GM19324 (cell line): ENCODE data around the gene MTAP.

ENCODE experiments used
- ATAC-seq: cut with Tn5 transposase; IDR thresholded peaks from one replicate; pipeline ENCODE4 v1.9.1; 2021; ENCODE audit warnings: mild to moderate bottlenecking, moderate library complexity; ENCODE audit not compliant: unreplicated experiment, low FRiP score

MTAP gene

GRCh38 chr9:21802418-21803000 is at the start of gene MTAP:
MTAP (plus strand) TSS chr9:21802636; CDS start chr9:21802749, 113 bp downstream.
- ATAC-seq = peak; percentile 95

- no peak for ATAC-seq
Observed at GRCh38 chr9:21753523-21753922, 48.9 kb upstream of the MTAP start.

- no peak for ATAC-seq
Observed at GRCh38 chr9:21754741-21755140, 47.7 kb upstream of the MTAP start.

DNA sequence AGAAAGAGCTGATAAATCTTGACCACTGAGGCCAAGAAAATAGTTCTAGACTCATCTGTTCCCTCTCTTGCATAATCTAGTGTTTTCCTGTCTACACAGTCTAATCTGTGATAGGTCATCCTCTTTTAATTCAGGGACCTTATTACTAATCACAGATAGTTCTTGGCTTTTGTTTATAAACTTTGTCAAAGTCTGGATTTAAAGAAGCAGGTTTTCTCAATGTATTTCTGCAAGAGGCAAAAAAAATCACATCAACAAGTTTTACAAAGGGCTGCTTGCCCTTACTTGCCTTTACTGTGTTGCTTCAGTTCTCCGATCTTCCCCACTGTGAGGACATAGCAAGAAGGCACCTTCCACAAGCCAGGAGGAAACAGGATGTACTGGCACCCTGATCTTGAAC is 43.9 kb upstream of the MTAP start:
- no peak for ATAC-seq

- ATAC-seq = no peak
Observed at GRCh38 chr9:21761309-21761901, 41.0 kb upstream of the MTAP start.

GRCh38 chr9:21762064-21762463 is 40.4 kb upstream of the MTAP start:
- ATAC-seq = no peak

DNA sequence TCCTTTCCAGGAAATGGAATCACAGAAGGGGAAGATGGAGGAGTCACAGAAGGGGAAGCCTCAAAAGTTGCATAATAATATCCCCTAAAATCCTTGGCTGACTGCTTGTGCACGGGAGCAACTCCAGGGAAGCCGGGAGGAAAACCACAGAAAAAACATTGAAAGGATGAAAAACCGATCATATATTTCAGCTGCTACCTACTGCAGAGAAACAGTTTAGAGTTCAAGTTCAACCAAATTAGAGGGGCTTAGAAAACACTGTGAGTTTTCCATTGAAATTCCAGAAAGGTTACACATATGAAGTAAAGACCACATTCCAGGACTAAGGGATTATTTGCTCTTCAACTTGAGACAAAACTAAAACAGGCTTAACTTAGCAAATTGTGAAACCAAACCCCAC is 37.6 kb upstream of the MTAP start:
- ATAC-seq = no peak

GRCh38 chr9:21766096-21766495 is 36.3 kb upstream of the MTAP start:
- ATAC-seq = no peak

DNA sequence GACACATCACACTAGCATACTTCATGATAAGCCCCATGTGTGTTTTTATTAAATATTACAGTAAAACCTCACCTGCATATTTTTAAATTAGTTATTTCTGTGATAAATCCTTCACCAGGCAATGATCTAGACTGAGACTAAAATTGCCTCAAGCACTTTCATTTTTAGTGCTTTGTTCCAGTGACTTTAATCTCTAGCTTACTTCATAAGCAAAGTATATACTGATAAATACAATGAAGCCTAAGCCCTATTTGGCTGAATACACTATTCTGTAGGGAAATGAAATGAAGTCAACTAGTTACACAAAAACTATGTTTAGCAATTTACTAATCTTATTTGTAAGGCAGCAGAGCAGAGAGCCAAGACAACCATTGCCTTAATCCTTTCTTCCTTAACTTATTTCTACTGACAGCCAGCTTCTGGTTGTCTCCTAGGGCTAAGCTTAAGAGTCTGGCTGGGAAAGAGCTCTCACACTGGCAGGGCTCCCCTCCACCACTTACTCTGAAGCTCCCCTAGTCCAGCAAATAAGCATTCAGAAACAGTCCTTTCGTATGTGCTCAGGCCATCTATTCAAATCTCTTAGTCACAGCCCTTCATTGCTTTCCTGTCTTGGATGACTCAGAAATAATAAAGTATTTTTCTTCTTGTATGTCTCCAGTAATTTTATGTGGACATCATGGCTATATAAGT is 31.4 kb upstream of the MTAP start:
- ATAC-seq = no peak

DNA sequence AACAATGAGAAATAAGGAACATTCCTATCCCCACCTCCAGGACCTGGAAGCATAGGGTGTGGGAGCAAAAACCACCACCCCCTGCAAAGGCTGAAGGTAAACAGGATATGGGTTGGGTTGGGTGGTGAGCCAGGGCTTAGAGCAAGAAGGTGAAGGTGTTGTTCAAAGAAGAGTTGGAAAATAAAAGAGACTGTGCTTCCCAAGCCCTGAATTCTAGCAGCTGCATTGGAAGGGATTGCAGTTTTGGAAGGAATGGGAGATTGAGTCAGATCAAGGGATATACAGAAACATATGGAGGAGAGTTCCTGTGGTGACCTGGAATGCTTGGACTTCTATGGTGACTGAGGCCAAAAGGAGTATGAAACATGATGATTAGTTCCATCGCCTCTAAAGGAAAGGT is 24.7 kb upstream of the MTAP start:
- ATAC-seq = no peak

DNA sequence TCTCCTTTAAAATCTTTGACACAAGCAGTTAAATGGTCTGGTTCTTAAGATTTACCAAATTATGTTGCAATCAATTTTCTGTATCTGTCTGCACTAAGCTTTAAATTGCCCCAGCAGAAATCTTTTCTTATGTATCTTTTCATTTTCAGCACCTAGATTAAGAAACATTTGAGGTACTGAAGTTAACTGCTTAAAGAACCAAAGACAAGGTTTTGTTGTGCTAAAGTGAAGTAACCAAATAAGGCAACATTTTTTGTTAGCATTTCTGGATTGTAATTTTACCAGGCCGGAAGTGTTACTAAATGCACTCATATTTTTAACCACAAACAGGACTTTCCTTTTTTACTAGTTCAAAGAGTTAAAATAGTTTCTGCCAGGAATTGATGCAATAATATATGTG is 24.1 kb upstream of the MTAP start:
- ATAC-seq = no peak

- no peak for ATAC-seq
Observed at GRCh38 chr9:21779397-21779796, 23.0 kb upstream of the MTAP start.

DNA sequence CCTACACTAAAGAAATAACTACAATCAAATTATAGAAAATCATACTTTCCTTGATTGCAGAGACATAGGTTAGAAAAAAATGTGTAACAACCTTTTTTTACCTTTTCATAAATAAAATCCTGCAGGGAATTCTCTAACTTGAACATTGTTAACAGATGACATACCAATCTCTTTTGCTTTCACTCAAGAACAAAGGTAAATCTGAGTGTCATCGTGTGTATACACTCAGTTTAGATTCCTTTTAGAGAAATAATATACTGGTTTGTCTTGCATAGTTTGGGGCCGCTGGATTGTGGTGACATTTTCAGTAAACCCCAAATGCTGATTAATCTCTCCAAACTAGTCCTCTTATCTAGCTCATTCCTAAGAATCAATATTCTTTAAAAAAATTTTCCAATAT is 20.8 kb upstream of the MTAP start:
- ATAC-seq = no peak

- no peak for ATAC-seq
Observed at GRCh38 chr9:21782205-21782604, 20.2 kb upstream of the MTAP start.

- ATAC-seq = no peak
Observed at GRCh38 chr9:21788752-21789151, 13.7 kb upstream of the MTAP start.

- peak; percentile 87 for ATAC-seq
Observed at GRCh38 chr9:21789541-21790037, 12.8 kb upstream of the MTAP start.

DNA sequence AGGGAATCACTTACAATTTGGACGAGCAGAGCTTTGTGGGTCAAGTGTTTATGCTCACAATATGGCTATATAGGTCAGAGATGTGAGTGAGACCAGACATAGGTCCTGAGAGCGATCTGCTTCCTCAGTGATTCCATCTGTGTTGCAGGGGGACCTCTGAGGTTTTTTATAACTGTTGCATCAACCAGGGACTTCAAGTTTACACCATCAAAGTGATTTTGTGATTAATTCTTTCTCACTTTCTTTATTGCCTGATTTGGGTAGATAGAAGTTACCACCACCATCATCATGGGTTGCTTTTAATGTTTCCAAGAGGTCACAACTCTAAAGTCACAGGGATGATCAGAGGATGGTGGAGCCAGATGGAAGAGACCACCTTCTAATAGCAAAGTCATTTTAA is 7.0 kb upstream of the MTAP start:
- no peak for ATAC-seq

- no peak for ATAC-seq
Observed at GRCh38 chr9:21796768-21797167, 5.7 kb upstream of the MTAP start.

- no peak for ATAC-seq
Observed at GRCh38 chr9:21800931-21801682, 1.3 kb upstream of the MTAP start.

DNA sequence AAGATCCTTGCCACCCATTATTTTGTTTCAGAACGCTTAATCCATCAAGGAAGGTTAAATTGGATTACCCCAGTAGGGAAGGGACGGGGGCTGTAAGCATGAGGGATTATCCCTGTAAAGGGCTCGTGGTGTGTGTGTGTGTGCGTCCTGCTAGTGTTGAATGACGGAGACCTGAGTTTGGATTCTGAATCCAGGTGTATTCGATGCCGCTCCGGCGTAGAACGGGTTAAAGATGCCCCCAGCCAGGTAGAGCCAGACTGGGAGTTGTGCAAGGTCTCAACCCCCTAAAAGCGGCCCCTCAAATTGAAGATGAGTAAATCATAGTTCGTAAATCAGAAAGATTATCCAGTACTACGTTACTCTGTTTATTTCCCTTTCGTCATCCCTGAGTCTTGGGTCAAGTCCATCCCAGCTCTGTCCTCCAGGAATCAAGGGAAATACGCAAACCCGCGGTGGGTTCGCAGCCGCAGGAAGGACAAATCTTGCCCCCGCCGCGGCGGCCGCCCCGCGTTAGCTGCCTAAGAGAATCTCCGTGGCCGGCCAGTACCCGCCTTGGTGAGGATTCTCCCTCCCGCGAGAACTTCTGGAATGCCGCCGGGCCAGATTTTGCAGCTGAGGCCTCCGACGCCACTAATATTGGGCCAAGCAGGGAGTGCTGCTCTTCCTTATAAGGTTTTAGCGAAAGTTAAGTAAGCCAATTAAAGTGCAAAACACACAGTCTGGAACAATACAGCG is 586 bp upstream of the MTAP start:
- peak; percentile 28 for ATAC-seq

GRCh38 chr9:21803649-21804048 is 1.2 kb downstream of the MTAP start:
- no peak for ATAC-seq
